H9 (cell line): ENCODE measurements around the gene DDX20. TPM values are rescaled to one million over a fixed set of nuclear protein-coding genes. Genes with fewer than 3 reads are reported as not detected.
A peak's percentile ranks its signal among the peaks of the same experiment; 100 is the strongest.
"Not testable (repeated sequence)": the region's sequence is repeated elsewhere in the genome, so short reads cannot be mapped to it uniquely, and the experiment has no call there.

Experiments
- DNase-seq: peaks from one replicate; pipeline ENCODE4 v3.0.0-alpha.2; 2017
- H2AFZ ChIP-seq: one replicate; pipeline ENCODE4 v1.6.1; 2013; ENCODE audit warnings: mild to moderate bottlenecking, low read length, control low read depth, moderate library complexity
- H2AK5ac ChIP-seq: 2 replicates; pipeline ENCODE4 v1.6.1; 2013; ENCODE audit warnings: low read length, control low read depth, mixed read lengths; ENCODE audit not compliant: insufficient read length
- H2BK120ac ChIP-seq: one replicate; pipeline ENCODE4 v1.6.1; 2013; ENCODE audit warnings: low read depth, mild to moderate bottlenecking, low read length, control low read depth, inconsistent platforms; ENCODE audit not compliant: poor library complexity, severe bottlenecking
- H2BK12ac ChIP-seq: 2 replicates; pipeline ENCODE4 v1.6.1; 2013; ENCODE audit warnings: low read length, control low read depth, mixed read lengths, low read depth; ENCODE audit not compliant: insufficient read length
- H2BK15ac ChIP-seq: 2 replicates; pipeline ENCODE4 v1.6.1; 2013; ENCODE audit warnings: low read depth, low read length, control low read depth
- H2BK20ac ChIP-seq: one replicate; pipeline ENCODE4 v1.6.1; 2013; ENCODE audit warnings: low read depth, mild to moderate bottlenecking, low read length, control low read depth, inconsistent platforms; ENCODE audit not compliant: poor library complexity, severe bottlenecking
- H2BK5ac ChIP-seq: 2 replicates; pipeline ENCODE4 v1.6.1; 2013; ENCODE audit warnings: low read length, control low read depth, mixed read lengths; ENCODE audit not compliant: insufficient read length
- H3K14ac ChIP-seq: 2 replicates; pipeline ENCODE4 v1.6.1; 2013; ENCODE audit warnings: low read length, control low read depth; ENCODE audit not compliant: insufficient read depth
- H3K18ac ChIP-seq: 2 replicates; pipeline ENCODE4 v1.6.1; 2013; ENCODE audit warnings: low read depth, mild to moderate bottlenecking, mixed read lengths, low read length, control low read depth; ENCODE audit not compliant: insufficient read length
- H3K23ac ChIP-seq: 2 replicates; pipeline ENCODE4 v1.6.1; 2013; ENCODE audit warnings: low read length, control low read depth, mixed read lengths, low read depth; ENCODE audit not compliant: insufficient read length
- H3K23me2 ChIP-seq: 2 replicates; pipeline ENCODE4 v1.6.1; 2013; ENCODE audit warnings: low read depth, mild to moderate bottlenecking, mixed read lengths, low read length, control low read depth; ENCODE audit not compliant: insufficient read length, poor library complexity, severe bottlenecking
- H3K27ac ChIP-seq: 2 replicates; pipeline ENCODE4 v1.5.1; 2013; ENCODE audit warnings: low read length, control low read depth, mixed read lengths, low read depth; ENCODE audit not compliant: insufficient read length
- H3K27me3 ChIP-seq: 2 replicates; pipeline ENCODE4 v1.6.1; 2013; ENCODE audit warnings: low read length, control low read depth, inconsistent platforms; ENCODE audit not compliant: insufficient read depth
- H3K4ac ChIP-seq: 2 replicates; pipeline ENCODE4 v1.6.1; 2013; ENCODE audit warnings: low read depth, mild to moderate bottlenecking, control low read depth, inconsistent platforms, low read length, moderate library complexity
- H3K4me1 ChIP-seq: 2 replicates; pipeline ENCODE4 v1.6.1; 2013; ENCODE audit warnings: low read length, control low read depth, inconsistent platforms; ENCODE audit not compliant: insufficient read depth
- H3K4me2 ChIP-seq: 2 replicates; pipeline ENCODE4 v1.6.1; 2013; ENCODE audit warnings: low read length, control low read depth, mixed read lengths; ENCODE audit not compliant: insufficient read length, insufficient read depth
- H3K56ac ChIP-seq: 2 replicates; pipeline ENCODE4 v1.6.1; 2013; ENCODE audit warnings: low read depth, mild to moderate bottlenecking, mixed read lengths, low read length, control low read depth; ENCODE audit not compliant: insufficient read length
- H3K79me1 ChIP-seq: 2 replicates; pipeline ENCODE4 v1.6.1; 2013; ENCODE audit warnings: low read depth, mild to moderate bottlenecking, moderate library complexity, low read length, control low read depth, inconsistent platforms; ENCODE audit not compliant: insufficient read depth, poor library complexity, severe bottlenecking
- H3K79me2 ChIP-seq: 2 replicates; pipeline ENCODE4 v1.6.1; 2013; ENCODE audit warnings: low read length, control low read depth, inconsistent platforms; ENCODE audit not compliant: insufficient read depth
- H3K9ac ChIP-seq: 2 replicates; pipeline ENCODE4 v1.6.1; 2013; ENCODE audit warnings: low read length, control low read depth, mixed read lengths; ENCODE audit not compliant: insufficient read length; ENCODE audit errors: extremely low read depth
- H3K9me3 ChIP-seq: one replicate; pipeline ENCODE4 v1.6.1; 2013; ENCODE audit warnings: low read depth, low read length, inconsistent platforms; ENCODE audit not compliant: control insufficient read depth
- H3T11ph ChIP-seq: one replicate; pipeline ENCODE4 v1.6.1; 2013; ENCODE audit warnings: mild to moderate bottlenecking, low read length, control low read depth, inconsistent platforms
- H4K20me1 ChIP-seq: one replicate; pipeline ENCODE4 v1.6.1; 2013; ENCODE audit not compliant: control insufficient read depth, insufficient read length, insufficient read depth
- H4K5ac ChIP-seq: 2 replicates; pipeline ENCODE4 v1.6.1; 2013; ENCODE audit warnings: low read depth, mild to moderate bottlenecking, mixed read lengths, low read length, control low read depth; ENCODE audit not compliant: insufficient read length
- H4K8ac ChIP-seq: replicated peaks from 2 replicates; pipeline ENCODE4 v1.6.1; 2013; ENCODE audit warnings: low read length, control low read depth, mixed read lengths, low read depth; ENCODE audit not compliant: insufficient read length
- H4K91ac ChIP-seq: 2 replicates; pipeline ENCODE4 v1.6.1; 2013; ENCODE audit warnings: low read depth, mild to moderate bottlenecking, moderate library complexity, mixed read lengths, low read length, control low read depth; ENCODE audit not compliant: insufficient read length
- H3K27ac Mint-ChIP-seq, 3 experiments: 2 replicates in 2 of 3; 3 replicates in 1 of 3; pipeline ENCODE4 v1.8.0; 2020 to 2021; ENCODE audit warnings: mixed read lengths in 3 of 3, mild to moderate bottlenecking in 1 of 3, moderate library complexity in 1 of 3
- H3K27me3 Mint-ChIP-seq: 2 replicates; pipeline ENCODE4 v1.8.0; 2021; ENCODE audit warnings: low read depth, mild to moderate bottlenecking, moderate library complexity, mixed read lengths
- H3K36me3 Mint-ChIP-seq, 3 experiments: 2 replicates in 2 of 3; 3 replicates in 1 of 3; pipeline ENCODE4 v1.8.0; 2020 to 2021; ENCODE audit warnings: low read depth in 3 of 3, mixed read lengths in 3 of 3; ENCODE audit not compliant: insufficient read depth in 1 of 3
- H3K4me1 Mint-ChIP-seq, 2 experiments: 2 replicates each; pipeline ENCODE4 v1.8.0; 2020; ENCODE audit warnings: mixed read lengths in 2 of 2
- H3K4me3 Mint-ChIP-seq, 2 experiments: 2 replicates in 1 of 2; 3 replicates in 1 of 2; pipeline ENCODE4 v1.8.0; 2020 to 2021; ENCODE audit warnings: mild to moderate bottlenecking in 2 of 2, mixed read lengths in 2 of 2, moderate library complexity in 1 of 2
- H3K9me3 Mint-ChIP-seq, 2 experiments: 2 replicates in 1 of 2; 3 replicates in 1 of 2; pipeline ENCODE4 v1.8.0; 2020; ENCODE audit warnings: mild to moderate bottlenecking in 2 of 2, mixed read lengths in 2 of 2, moderate library complexity in 1 of 2
- CTCF ChIP-seq: fragments of 200-600 bp; sonication (generic); conservative IDR thresholded peaks from 3 replicates; pipeline ENCODE4 v1.8.0; 2021; ENCODE audit warnings: antibody characterized with exemption, mild to moderate bottlenecking
- WGBS: extraction: QIAGEN DNeasy Blood & Tissue Kit; methylation state at CpG from one replicate; pipeline ENCODE4 v1.1.7; 2013; ENCODE audit warnings: missing lambda C conversion rate, low lambda C conversion rate, mixed read lengths; ENCODE audit not compliant: insufficient read length; ENCODE audit errors: extremely low coverage; 5-methylcytosine and 5-hydroxymethylcytosine counted together
- total RNA-seq: library from RNA; stranded (reverse); gene quantifications from 2 replicates; pipeline ENCODE4 v1.2.1, GENCODE V29; 2021

The DDX20 gene
- total RNA-seq, 1 experiment from 2014 or later = 38.3 TPM

DNA sequence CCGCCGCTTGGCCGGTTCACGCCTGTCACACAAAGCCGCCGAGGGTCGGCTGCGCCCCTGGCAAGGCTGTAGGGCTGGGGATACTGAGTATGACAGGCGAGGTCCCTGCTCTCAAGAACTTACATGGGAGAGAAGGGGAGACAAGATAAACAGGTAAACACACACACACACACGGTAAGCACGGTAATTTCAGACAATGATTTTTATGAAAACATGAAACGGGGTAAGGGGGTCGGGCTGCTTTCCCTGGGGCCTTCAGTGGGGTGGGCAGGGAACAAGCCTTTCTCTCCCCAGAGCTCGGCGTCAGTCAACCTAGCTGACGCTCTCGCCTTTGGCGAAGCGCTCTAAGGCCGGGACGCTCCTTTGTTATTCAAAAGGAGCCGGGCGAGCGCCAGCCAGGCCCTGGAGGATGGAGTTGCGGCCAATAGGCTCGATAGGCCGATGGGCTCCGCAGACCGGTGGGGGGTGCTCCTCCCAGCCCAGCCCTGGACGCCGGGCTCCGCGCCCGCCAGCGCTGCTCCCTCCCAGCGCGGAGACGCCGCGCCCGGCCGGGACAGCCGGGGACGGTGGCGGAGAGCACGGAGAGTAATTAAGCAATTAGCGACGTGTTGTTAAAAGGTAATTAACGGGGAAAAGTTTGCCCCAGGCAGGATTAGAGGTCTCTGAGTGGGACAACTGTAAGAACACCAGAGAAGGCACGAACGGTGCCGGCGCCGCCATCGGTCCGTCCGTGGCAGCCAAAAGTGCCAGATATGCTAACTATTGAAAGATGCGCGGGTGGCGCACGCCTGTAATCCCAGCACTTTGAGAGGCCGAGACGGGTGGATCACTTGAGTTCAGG lies 15.6 kb upstream of the DDX20 start:
- Mint-ChIP-seq H3K36me3 (no peaks in the 10 kb centered on the region), H3K9me3 (no peaks in the 10 kb centered on the region; a peak in 1 of 5 replicates), H3K27ac (peak overlapping the region; percentile 63 to 98 (median 87); a peak in 6 of 7 replicates), H3K4me3 (peak overlapping the region; percentile 90 to 92), H3K27me3 (peaks cover 39% of the 10 kb centered on the region), H3K4me1 (peaks cover 10 to 15% of the 10 kb centered on the region in 2 experiments)
- WGBS = no CpG with 5 or more reads among the region's 63 CpGs
- no peak overlapping the region for H2BK5ac ChIP-seq
- H4K91ac ChIP-seq = no peak overlapping the region
- peaks cover 25% of the 10 kb centered on the region for H3K4me1 ChIP-seq
- H2AK5ac ChIP-seq = no peak overlapping the region
- H3K4ac ChIP-seq = no peak overlapping the region
- peaks cover 19% of the 10 kb centered on the region for H3K23me2 ChIP-seq
- no peak overlapping the region for H3K23ac ChIP-seq
- no peaks in the 10 kb centered on the region for H4K20me1 ChIP-seq
- no peak overlapping the region for H3K56ac ChIP-seq
- H2BK15ac ChIP-seq = no peak overlapping the region
- H3K79me2 ChIP-seq = no peaks in the 10 kb centered on the region; the same call in 1 of the 2 replicates
- no peak overlapping the region for H2BK12ac ChIP-seq
- H4K8ac ChIP-seq = no peak overlapping the region
- H3T11ph ChIP-seq = no peak overlapping the region
- H3K27ac ChIP-seq = no peak overlapping the region
- H3K79me1 ChIP-seq = no peaks in the 10 kb centered on the region
- peak; percentile 94 for DNase-seq
- no peaks in the 10 kb centered on the region for H3K9me3 ChIP-seq
- no peaks in the 10 kb centered on the region for H3K27me3 ChIP-seq
- H4K5ac ChIP-seq = no peak overlapping the region
- no peak overlapping the region for H3K18ac ChIP-seq
- no peak for TF ChIP-seq CTCF
- no peak overlapping the region for H2AFZ ChIP-seq
- peak overlapping the region; percentile 15 for H3K9ac ChIP-seq
- H3K4me2 ChIP-seq = peak overlapping the region; percentile 81
- H2BK120ac ChIP-seq = no peak overlapping the region
- no peak overlapping the region for H2BK20ac ChIP-seq
- peak overlapping the region; percentile 11; the same call in 1 of the 2 replicates for H3K14ac ChIP-seq

DNA sequence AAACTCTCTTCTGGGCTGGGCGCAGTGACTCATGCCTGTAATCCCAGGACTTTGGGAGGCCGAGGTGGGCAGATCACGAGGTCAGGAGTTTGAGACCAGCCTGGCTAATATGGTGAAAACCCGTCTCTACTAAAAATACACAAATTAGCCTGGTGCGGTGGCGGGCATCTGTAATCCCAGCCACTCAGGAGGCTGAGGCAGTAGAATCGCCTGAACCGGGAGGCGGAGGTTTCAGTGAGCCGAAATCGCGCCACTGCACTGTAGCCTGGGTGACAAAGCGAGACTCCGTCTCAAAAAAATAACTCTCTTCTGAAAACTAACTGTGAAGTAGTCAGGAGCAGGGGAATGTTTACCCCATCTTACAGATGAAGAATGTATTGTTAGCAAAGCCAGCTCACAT lies 13.4 kb upstream of the DDX20 start:
- not testable (repeated sequence) for H2BK20ac ChIP-seq, H3K4me2 ChIP-seq, H3K27me3 ChIP-seq, H3K9ac ChIP-seq, H3K36me3 Mint-ChIP-seq, H2AFZ ChIP-seq, H2BK12ac ChIP-seq, H4K91ac ChIP-seq, H3K9me3 ChIP-seq, H3K14ac ChIP-seq, H2AK5ac ChIP-seq, H3K56ac ChIP-seq, H3K18ac ChIP-seq, H3T11ph ChIP-seq, H4K8ac ChIP-seq, H3K27ac Mint-ChIP-seq, H2BK120ac ChIP-seq, H4K20me1 ChIP-seq, H3K4me1 ChIP-seq, H3K4me3 Mint-ChIP-seq, H3K4ac ChIP-seq, H3K23ac ChIP-seq, H4K5ac ChIP-seq, H3K79me2 ChIP-seq, DNase-seq, H2BK5ac ChIP-seq, H3K79me1 ChIP-seq, H3K9me3 Mint-ChIP-seq, H3K27ac ChIP-seq, H2BK15ac ChIP-seq
- WGBS = no CpG with 5 or more reads among the region's 14 CpGs
- Mint-ChIP-seq H3K4me1 (peaks cover 10 to 15% of the 10 kb centered on the region in 2 experiments), H3K27me3 (peaks cover 36% of the 10 kb centered on the region)
- peaks cover 17% of the 10 kb centered on the region for H3K23me2 ChIP-seq
